Kidney capillary endothelial cell (primary cell): ENCODE measurements around the gene CLOCK.

Source experiments
- DNase-seq: peaks from one replicate; pipeline ENCODE4 v3.0.0-alpha.2; 2018; ENCODE audit warnings: low spot score

CLOCK gene

GRCh38 chr4:55380576-55380975 is 166.1 kb downstream of the CLOCK start:
- no peak for DNase-seq

DNA sequence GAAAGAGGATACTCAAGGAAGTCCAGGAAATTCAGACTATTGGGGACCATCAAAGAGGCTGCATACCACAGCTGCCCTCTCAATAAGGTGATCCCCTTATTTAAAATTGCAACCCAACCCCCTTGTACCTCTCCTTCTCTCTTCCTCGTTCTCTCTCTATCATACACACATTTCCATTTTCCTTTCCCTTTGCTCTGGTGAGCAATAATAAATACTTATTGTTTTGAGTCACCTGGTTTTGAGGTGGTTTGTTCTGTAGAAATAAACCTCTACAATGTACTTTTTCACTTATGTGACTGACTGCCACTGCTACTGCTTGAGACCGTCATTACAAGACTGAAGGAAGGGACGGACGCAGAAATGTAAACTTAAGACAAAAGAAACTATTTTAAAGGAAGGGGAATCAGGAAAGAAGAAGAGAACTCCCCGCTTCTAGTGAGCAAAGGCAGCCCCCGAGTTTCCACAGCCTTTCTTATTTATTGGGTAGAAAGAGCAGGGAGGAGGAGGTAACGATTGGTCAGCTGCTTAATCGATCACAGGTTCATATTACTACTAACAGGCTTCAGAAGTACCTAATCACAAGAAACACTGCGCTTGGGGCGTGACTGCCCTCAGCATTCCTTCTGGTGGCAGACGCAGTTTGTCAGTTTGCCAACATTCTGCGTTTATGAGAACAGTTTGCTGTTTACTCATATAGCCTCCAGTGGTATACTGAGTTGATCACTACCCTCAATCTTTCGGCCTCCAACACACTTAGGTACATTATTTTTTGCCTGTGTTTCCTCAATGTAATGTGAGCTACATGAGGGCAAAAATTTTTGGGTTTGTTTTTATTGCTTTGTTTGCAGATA is 167.9 kb downstream of the CLOCK start:
- no peak for DNase-seq
